Mesothelial cell of epicardium (in vitro differentiated cells): ENCODE measurements around the gene RCAN1. TPM values are rescaled to one million over a fixed set of nuclear protein-coding genes. Genes with fewer than 3 reads are reported as not detected.
A peak's percentile ranks its signal among the peaks of the same experiment; 100 is the strongest.
"Not testable (repeated sequence)": the region's sequence is repeated elsewhere in the genome, so short reads cannot be mapped to it uniquely, and the experiment has no call there.

ENCODE experiments used
- DNase-seq, 2 experiments: peaks; one replicate each; pipeline ENCODE4 v3.0.0; 2021; ENCODE audit warnings: low spot score in 2 of 2; ENCODE audit not compliant: unreplicated experiment in 2 of 2
- H3K27ac Mint-ChIP-seq: 2 replicates; pipeline ENCODE4 v1.8.0; 2021; ENCODE audit warnings: mixed read lengths
- H3K27me3 Mint-ChIP-seq: 2 replicates; pipeline ENCODE4 v1.8.0; 2021; ENCODE audit warnings: low read depth, mixed read lengths
- H3K36me3 Mint-ChIP-seq: 2 replicates; pipeline ENCODE4 v1.8.0; 2021; ENCODE audit warnings: mixed read lengths
- H3K4me1 Mint-ChIP-seq: 2 replicates; pipeline ENCODE4 v1.8.0; 2021; ENCODE audit warnings: mixed read lengths
- H3K4me3 Mint-ChIP-seq: 2 replicates; pipeline ENCODE4 v1.8.0; 2021; ENCODE audit warnings: mild to moderate bottlenecking, moderate library complexity, mixed read lengths
- H3K9me3 Mint-ChIP-seq: 2 replicates; pipeline ENCODE4 v1.8.0; 2021; ENCODE audit warnings: mixed read lengths
- CTCF ChIP-seq: fragments of 200-600 bp; sonication (generic); IDR thresholded peaks from one replicate; pipeline ENCODE4 v1.5.0; 2021; ENCODE audit warnings: antibody characterized with exemption; ENCODE audit not compliant: unreplicated experiment
- total RNA-seq: library from RNA; stranded (reverse); gene quantifications from 3 replicates; pipeline ENCODE4 v1.2.1, GENCODE V29; 2021

Gene RCAN1
- total RNA-seq, 1 donor from 2014 or later: 14.8 TPM

GRCh38 chr21:34570313-34570712, 44.6 kb downstream of the RCAN1 start:
- Mint-ChIP-seq H3K9me3 (no peaks in the 10 kb centered on the region), H3K27me3 (no peaks in the 10 kb centered on the region), H3K4me1 (no peaks in the 10 kb centered on the region), H3K36me3 (no peaks in the 10 kb centered on the region), H3K27ac (no peak overlapping the region), H3K4me3 (no peak overlapping the region)
- TF ChIP-seq CTCF: no peak
- no peak for DNase-seq

GRCh38 chr21:34569381-34569979, 45.4 kb downstream of the RCAN1 start:
- no peaks in the 10 kb centered on the region for H3K9me3 Mint-ChIP-seq
- DNase-seq: peak in 1 of 2 experiments; percentile 7
- no peak for TF ChIP-seq CTCF
- H3K36me3 Mint-ChIP-seq: no peaks in the 10 kb centered on the region
- no peaks in the 10 kb centered on the region for H3K4me1 Mint-ChIP-seq
- H3K27ac Mint-ChIP-seq: no peak overlapping the region
- H3K4me3 Mint-ChIP-seq: no peak overlapping the region
- H3K27me3 Mint-ChIP-seq: no peaks in the 10 kb centered on the region

GRCh38 chr21:34568801-34569200, 46.1 kb downstream of the RCAN1 start:
- not testable (repeated sequence) for DNase-seq, H3K27ac Mint-ChIP-seq, H3K36me3 Mint-ChIP-seq, H3K27me3 Mint-ChIP-seq, H3K9me3 Mint-ChIP-seq, H3K4me1 Mint-ChIP-seq, H3K4me3 Mint-ChIP-seq

GRCh38 chr21:34567604-34568155, 47.2 kb downstream of the RCAN1 start:
- Mint-ChIP-seq H3K9me3 (no peaks in the 10 kb centered on the region), H3K4me3 (no peak overlapping the region), H3K36me3 (no peaks in the 10 kb centered on the region), H3K4me1 (no peaks in the 10 kb centered on the region), H3K27ac (no peak overlapping the region), H3K27me3 (no peaks in the 10 kb centered on the region)
- DNase-seq: no peak
- no peak for TF ChIP-seq CTCF

GRCh38 chr21:34565238-34565637, 49.7 kb downstream of the RCAN1 start:
- H3K27ac Mint-ChIP-seq: no peak overlapping the region
- no peaks in the 10 kb centered on the region for H3K4me1 Mint-ChIP-seq
- peak in 1 of 2 experiments; percentile 16 for DNase-seq
- no peaks in the 10 kb centered on the region for H3K36me3 Mint-ChIP-seq
- no peaks in the 10 kb centered on the region for H3K27me3 Mint-ChIP-seq
- TF ChIP-seq CTCF: no peak
- no peak overlapping the region for H3K4me3 Mint-ChIP-seq
- no peaks in the 10 kb centered on the region for H3K9me3 Mint-ChIP-seq

GRCh38 chr21:34563370-34563769, 51.5 kb downstream of the RCAN1 start:
- not testable (repeated sequence) for H3K4me3 Mint-ChIP-seq, H3K4me1 Mint-ChIP-seq, H3K27me3 Mint-ChIP-seq, H3K9me3 Mint-ChIP-seq, H3K36me3 Mint-ChIP-seq, H3K27ac Mint-ChIP-seq
- DNase-seq: peak in 1 of 2 experiments; percentile 11
